H9 (cell line): ENCODE measurements around the gene H2AZ2. TPM values are rescaled to one million over a fixed set of nuclear protein-coding genes. Genes with fewer than 3 reads are reported as not detected.

Experiments
- DNase-seq: peaks from one replicate; pipeline ENCODE4 v3.0.0-alpha.2; 2017
- H2AFZ ChIP-seq: one replicate; pipeline ENCODE4 v1.6.1; 2013; ENCODE audit warnings: mild to moderate bottlenecking, low read length, control low read depth, moderate library complexity
- H2AK5ac ChIP-seq: 2 replicates; pipeline ENCODE4 v1.6.1; 2013; ENCODE audit warnings: low read length, control low read depth, mixed read lengths; ENCODE audit not compliant: insufficient read length
- H2BK120ac ChIP-seq: one replicate; pipeline ENCODE4 v1.6.1; 2013; ENCODE audit warnings: low read depth, mild to moderate bottlenecking, low read length, control low read depth, inconsistent platforms; ENCODE audit not compliant: poor library complexity, severe bottlenecking
- H2BK12ac ChIP-seq: 2 replicates; pipeline ENCODE4 v1.6.1; 2013; ENCODE audit warnings: low read length, control low read depth, mixed read lengths, low read depth; ENCODE audit not compliant: insufficient read length
- H2BK15ac ChIP-seq: 2 replicates; pipeline ENCODE4 v1.6.1; 2013; ENCODE audit warnings: low read depth, low read length, control low read depth
- H2BK20ac ChIP-seq: one replicate; pipeline ENCODE4 v1.6.1; 2013; ENCODE audit warnings: low read depth, mild to moderate bottlenecking, low read length, control low read depth, inconsistent platforms; ENCODE audit not compliant: poor library complexity, severe bottlenecking
- H2BK5ac ChIP-seq: 2 replicates; pipeline ENCODE4 v1.6.1; 2013; ENCODE audit warnings: low read length, control low read depth, mixed read lengths; ENCODE audit not compliant: insufficient read length
- H3K14ac ChIP-seq: 2 replicates; pipeline ENCODE4 v1.6.1; 2013; ENCODE audit warnings: low read length, control low read depth; ENCODE audit not compliant: insufficient read depth
- H3K18ac ChIP-seq: 2 replicates; pipeline ENCODE4 v1.6.1; 2013; ENCODE audit warnings: low read depth, mild to moderate bottlenecking, mixed read lengths, low read length, control low read depth; ENCODE audit not compliant: insufficient read length
- H3K23ac ChIP-seq: 2 replicates; pipeline ENCODE4 v1.6.1; 2013; ENCODE audit warnings: low read length, control low read depth, mixed read lengths, low read depth; ENCODE audit not compliant: insufficient read length
- H3K23me2 ChIP-seq: 2 replicates; pipeline ENCODE4 v1.6.1; 2013; ENCODE audit warnings: low read depth, mild to moderate bottlenecking, mixed read lengths, low read length, control low read depth; ENCODE audit not compliant: insufficient read length, poor library complexity, severe bottlenecking
- H3K27ac ChIP-seq: 2 replicates; pipeline ENCODE4 v1.5.1; 2013; ENCODE audit warnings: low read length, control low read depth, mixed read lengths, low read depth; ENCODE audit not compliant: insufficient read length
- H3K27me3 ChIP-seq: 2 replicates; pipeline ENCODE4 v1.6.1; 2013; ENCODE audit warnings: low read length, control low read depth, inconsistent platforms; ENCODE audit not compliant: insufficient read depth
- H3K4ac ChIP-seq: 2 replicates; pipeline ENCODE4 v1.6.1; 2013; ENCODE audit warnings: low read depth, mild to moderate bottlenecking, control low read depth, inconsistent platforms, low read length, moderate library complexity
- H3K4me1 ChIP-seq: 2 replicates; pipeline ENCODE4 v1.6.1; 2013; ENCODE audit warnings: low read length, control low read depth, inconsistent platforms; ENCODE audit not compliant: insufficient read depth
- H3K4me2 ChIP-seq: 2 replicates; pipeline ENCODE4 v1.6.1; 2013; ENCODE audit warnings: low read length, control low read depth, mixed read lengths; ENCODE audit not compliant: insufficient read length, insufficient read depth
- H3K56ac ChIP-seq: 2 replicates; pipeline ENCODE4 v1.6.1; 2013; ENCODE audit warnings: low read depth, mild to moderate bottlenecking, mixed read lengths, low read length, control low read depth; ENCODE audit not compliant: insufficient read length
- H3K79me1 ChIP-seq: 2 replicates; pipeline ENCODE4 v1.6.1; 2013; ENCODE audit warnings: low read depth, mild to moderate bottlenecking, moderate library complexity, low read length, control low read depth, inconsistent platforms; ENCODE audit not compliant: insufficient read depth, poor library complexity, severe bottlenecking
- H3K79me2 ChIP-seq: 2 replicates; pipeline ENCODE4 v1.6.1; 2013; ENCODE audit warnings: low read length, control low read depth, inconsistent platforms; ENCODE audit not compliant: insufficient read depth
- H3K9ac ChIP-seq: 2 replicates; pipeline ENCODE4 v1.6.1; 2013; ENCODE audit warnings: low read length, control low read depth, mixed read lengths; ENCODE audit not compliant: insufficient read length; ENCODE audit errors: extremely low read depth
- H3K9me3 ChIP-seq: one replicate; pipeline ENCODE4 v1.6.1; 2013; ENCODE audit warnings: low read depth, low read length, inconsistent platforms; ENCODE audit not compliant: control insufficient read depth
- H3T11ph ChIP-seq: one replicate; pipeline ENCODE4 v1.6.1; 2013; ENCODE audit warnings: mild to moderate bottlenecking, low read length, control low read depth, inconsistent platforms
- H4K20me1 ChIP-seq: one replicate; pipeline ENCODE4 v1.6.1; 2013; ENCODE audit not compliant: control insufficient read depth, insufficient read length, insufficient read depth
- H4K5ac ChIP-seq: 2 replicates; pipeline ENCODE4 v1.6.1; 2013; ENCODE audit warnings: low read depth, mild to moderate bottlenecking, mixed read lengths, low read length, control low read depth; ENCODE audit not compliant: insufficient read length
- H4K8ac ChIP-seq: replicated peaks from 2 replicates; pipeline ENCODE4 v1.6.1; 2013; ENCODE audit warnings: low read length, control low read depth, mixed read lengths, low read depth; ENCODE audit not compliant: insufficient read length
- H4K91ac ChIP-seq: 2 replicates; pipeline ENCODE4 v1.6.1; 2013; ENCODE audit warnings: low read depth, mild to moderate bottlenecking, moderate library complexity, mixed read lengths, low read length, control low read depth; ENCODE audit not compliant: insufficient read length
- H3K27ac Mint-ChIP-seq, 3 experiments: 2 replicates in 2 of 3; 3 replicates in 1 of 3; pipeline ENCODE4 v1.8.0; 2020 to 2021; ENCODE audit warnings: mixed read lengths in 3 of 3, mild to moderate bottlenecking in 1 of 3, moderate library complexity in 1 of 3
- H3K27me3 Mint-ChIP-seq: 2 replicates; pipeline ENCODE4 v1.8.0; 2021; ENCODE audit warnings: low read depth, mild to moderate bottlenecking, moderate library complexity, mixed read lengths
- H3K36me3 Mint-ChIP-seq, 3 experiments: 2 replicates in 2 of 3; 3 replicates in 1 of 3; pipeline ENCODE4 v1.8.0; 2020 to 2021; ENCODE audit warnings: low read depth in 3 of 3, mixed read lengths in 3 of 3; ENCODE audit not compliant: insufficient read depth in 1 of 3
- H3K4me1 Mint-ChIP-seq, 2 experiments: 2 replicates each; pipeline ENCODE4 v1.8.0; 2020; ENCODE audit warnings: mixed read lengths in 2 of 2
- H3K4me3 Mint-ChIP-seq, 2 experiments: 2 replicates in 1 of 2; 3 replicates in 1 of 2; pipeline ENCODE4 v1.8.0; 2020 to 2021; ENCODE audit warnings: mild to moderate bottlenecking in 2 of 2, mixed read lengths in 2 of 2, moderate library complexity in 1 of 2
- H3K9me3 Mint-ChIP-seq, 2 experiments: 2 replicates in 1 of 2; 3 replicates in 1 of 2; pipeline ENCODE4 v1.8.0; 2020; ENCODE audit warnings: mild to moderate bottlenecking in 2 of 2, mixed read lengths in 2 of 2, moderate library complexity in 1 of 2
- WGBS: extraction: QIAGEN DNeasy Blood & Tissue Kit; methylation state at CpG from one replicate; pipeline ENCODE4 v1.1.7; 2013; ENCODE audit warnings: missing lambda C conversion rate, low lambda C conversion rate, mixed read lengths; ENCODE audit not compliant: insufficient read length; ENCODE audit errors: extremely low coverage; 5-methylcytosine and 5-hydroxymethylcytosine counted together
- total RNA-seq: library from RNA; stranded (reverse); gene quantifications from 2 replicates; pipeline ENCODE4 v1.2.1, GENCODE V29; 2021
- TF ChIP-seq, protein P1 (sequence below): fragments of 200-600 bp; sonication (generic); conservative IDR thresholded peaks from 3 replicates; pipeline ENCODE4 v1.8.0; 2021; ENCODE audit warnings: antibody characterized with exemption, mild to moderate bottlenecking

The H2AZ2 gene
- total RNA-seq, 1 experiment from 2014 or later: 208 TPM

DNA sequence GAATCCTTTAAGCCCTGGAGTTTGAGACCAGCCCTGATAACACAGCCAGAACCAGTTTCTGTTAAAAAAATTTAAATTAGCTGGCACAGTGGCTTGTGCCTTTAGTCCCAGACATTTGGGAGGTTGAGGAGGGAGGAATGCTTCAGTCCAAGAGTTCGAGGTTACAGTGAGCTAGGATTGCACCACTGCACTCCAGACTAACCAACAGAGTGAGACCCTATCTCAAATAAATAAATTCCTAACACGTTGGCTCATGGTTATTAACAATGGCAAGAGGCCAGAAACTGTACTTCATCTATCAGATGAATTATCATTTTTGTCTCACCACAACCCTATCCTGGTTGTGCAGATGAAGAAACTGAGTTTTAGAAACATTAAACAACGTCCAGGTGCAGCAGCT lies 53.6 kb downstream of the H2AZ2 start:
- Histone ChIP-seq H3K4me2 (no peak overlapping the region), H3K14ac (no peak overlapping the region), H3K79me2 (peaks cover 20% of the 10 kb centered on the region; the same call in 1 of the 2 replicates), H2BK12ac (no peak overlapping the region), H3K27me3 (no peaks in the 10 kb centered on the region), H4K8ac (no peak overlapping the region), H4K91ac (no peak overlapping the region), H3K4ac (no peak overlapping the region), H3K18ac (no peak overlapping the region), H2BK5ac (no peak overlapping the region), H3K23ac (no peak overlapping the region), H3K27ac (no peak overlapping the region), H3K9me3 (no peaks in the 10 kb centered on the region), H3T11ph (no peak overlapping the region), H3K23me2 (peaks cover 5% of the 10 kb centered on the region), H3K56ac (no peak overlapping the region), H3K4me1 (no peaks in the 10 kb centered on the region), H4K20me1 (no peaks in the 10 kb centered on the region), H2BK120ac (no peak overlapping the region), H4K5ac (no peak overlapping the region), H2BK20ac (no peak overlapping the region), H2AK5ac (no peak overlapping the region), H3K79me1 (peaks cover 2% of the 10 kb centered on the region), H3K9ac (no peak overlapping the region), H2BK15ac (no peak overlapping the region), H2AFZ (no peak overlapping the region)
- no CpG with 5 or more reads among the region's 3 CpGs for WGBS
- peaks cover 2 to 3% of the 10 kb centered on the region in 2 experiments; a peak in 2 of 5 replicates for H3K9me3 Mint-ChIP-seq
- H3K36me3 Mint-ChIP-seq: peaks cover 16 to 23% (median 18%) of the 10 kb centered on the region in 3 experiments
- H3K27ac Mint-ChIP-seq: no peak overlapping the region
- DNase-seq: no peak
- TF ChIP-seq, protein P1, sequence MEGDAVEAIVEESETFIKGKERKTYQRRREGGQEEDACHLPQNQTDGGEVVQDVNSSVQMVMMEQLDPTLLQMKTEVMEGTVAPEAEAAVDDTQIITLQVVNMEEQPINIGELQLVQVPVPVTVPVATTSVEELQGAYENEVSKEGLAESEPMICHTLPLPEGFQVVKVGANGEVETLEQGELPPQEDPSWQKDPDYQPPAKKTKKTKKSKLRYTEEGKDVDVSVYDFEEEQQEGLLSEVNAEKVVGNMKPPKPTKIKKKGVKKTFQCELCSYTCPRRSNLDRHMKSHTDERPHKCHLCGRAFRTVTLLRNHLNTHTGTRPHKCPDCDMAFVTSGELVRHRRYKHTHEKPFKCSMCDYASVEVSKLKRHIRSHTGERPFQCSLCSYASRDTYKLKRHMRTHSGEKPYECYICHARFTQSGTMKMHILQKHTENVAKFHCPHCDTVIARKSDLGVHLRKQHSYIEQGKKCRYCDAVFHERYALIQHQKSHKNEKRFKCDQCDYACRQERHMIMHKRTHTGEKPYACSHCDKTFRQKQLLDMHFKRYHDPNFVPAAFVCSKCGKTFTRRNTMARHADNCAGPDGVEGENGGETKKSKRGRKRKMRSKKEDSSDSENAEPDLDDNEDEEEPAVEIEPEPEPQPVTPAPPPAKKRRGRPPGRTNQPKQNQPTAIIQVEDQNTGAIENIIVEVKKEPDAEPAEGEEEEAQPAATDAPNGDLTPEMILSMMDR: no peak
- no peak overlapping the region for H3K4me3 Mint-ChIP-seq
- peaks cover 4 to 11% of the 10 kb centered on the region in 2 experiments for H3K4me1 Mint-ChIP-seq
- 0 out of 2 replicates have a peak, but pooled peaks cover 5% of the 10 kb centered on the region for H3K27me3 Mint-ChIP-seq
